Stimulated activated CD4-positive, alpha-beta T cell treated with anti-CD3 and anti-CD28 coated beads, Interleukin-2, amount 100 ng/mL, for 24 hours (primary cell): ENCODE results near the gene TEX14.

Experiments
- DNase-seq, 2 donors: peaks; one replicate each; pipeline ENCODE4 v3.0.0-alpha.2; 2020

TEX14 gene

GRCh38 chr17:58520843-58521430 lies 170.9 kb downstream of the TEX14 start:
- no peak for DNase-seq

GRCh38 chr17:58517928-58518609 lies 173.8 kb downstream of the TEX14 start:
- DNase-seq, result peak; percentile 99

DNA sequence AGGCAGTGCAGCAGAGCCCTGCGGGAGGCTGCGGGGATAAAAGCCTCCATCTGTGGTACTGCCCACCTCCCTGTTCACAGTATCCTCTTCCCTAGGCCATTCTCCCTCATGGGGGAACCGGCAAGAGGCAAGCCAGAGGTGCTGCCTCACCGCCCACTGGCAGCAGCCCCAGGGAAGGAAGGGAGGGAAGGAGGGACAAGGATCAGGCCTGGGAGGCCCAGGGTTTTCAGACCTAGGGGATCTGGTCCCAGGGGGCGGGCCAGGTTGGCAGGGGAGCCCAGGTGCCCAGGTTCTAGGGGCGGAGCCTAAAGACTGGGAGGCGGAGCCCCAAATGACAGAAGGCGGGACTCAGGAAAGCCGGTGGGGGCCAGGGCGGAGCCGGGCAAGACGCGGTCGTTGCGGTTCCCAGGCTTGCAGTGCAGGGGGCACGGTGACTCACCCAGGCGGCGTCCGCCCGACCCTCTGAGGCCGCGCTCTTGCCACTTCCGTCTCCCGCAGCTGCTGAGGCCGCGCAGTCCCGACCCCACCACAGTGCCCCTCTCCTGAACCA lies 174.4 kb downstream of the TEX14 start:
- DNase-seq, result no peak

DNA sequence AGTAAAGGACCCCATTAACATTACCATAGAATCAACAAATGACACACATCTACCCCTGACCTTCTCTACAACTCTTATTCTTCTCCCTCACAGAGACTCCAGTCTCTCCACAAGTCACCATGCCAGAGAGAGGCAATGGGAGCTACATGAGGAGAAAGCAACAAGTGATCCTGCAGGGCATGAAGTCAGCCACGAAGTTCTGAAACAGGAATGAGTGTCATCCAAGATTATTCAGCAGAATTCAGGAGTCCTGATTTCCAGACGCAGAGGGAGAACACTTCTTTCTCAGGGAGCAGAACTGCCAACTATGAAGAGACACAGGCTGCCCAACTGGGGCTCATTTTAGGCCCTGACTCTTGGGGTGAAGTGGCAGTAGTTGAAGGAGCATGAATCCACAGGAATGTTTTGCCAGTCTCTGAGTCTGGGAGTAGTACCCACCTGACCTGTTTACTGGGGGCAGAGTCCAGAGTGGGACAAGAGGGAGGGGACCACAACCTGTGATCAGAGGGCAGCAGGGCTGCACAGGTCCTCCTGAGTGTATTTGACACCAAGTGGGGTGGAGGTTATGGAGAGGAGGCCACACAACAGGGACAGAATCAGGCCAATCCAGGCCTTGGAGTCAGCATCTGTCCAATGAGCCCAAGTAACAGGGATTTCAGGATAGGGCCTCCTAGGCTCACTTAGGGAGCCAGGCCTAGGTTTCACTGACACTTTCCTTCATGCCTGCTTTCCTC lies 175.0 kb downstream of the TEX14 start:
- no peak for DNase-seq

DNA sequence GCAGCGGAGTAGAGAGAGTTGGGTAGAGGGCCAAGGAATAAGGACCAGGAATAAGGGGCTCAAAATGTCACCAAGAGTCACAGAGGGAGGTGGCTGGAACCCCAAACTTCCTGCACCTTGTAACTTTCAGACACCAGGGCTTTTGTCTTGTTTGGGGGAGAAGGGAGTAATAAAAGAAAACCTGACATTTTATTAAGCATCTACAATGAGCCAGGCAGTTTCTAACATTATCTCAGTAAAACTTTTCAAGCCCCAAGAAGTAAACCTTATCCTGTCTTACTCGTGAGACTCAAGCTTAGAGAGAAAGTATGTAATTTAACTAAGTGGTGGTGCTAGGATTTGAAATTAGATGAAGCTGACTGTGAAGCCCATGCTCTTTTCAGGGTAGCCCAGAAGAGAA lies 176.6 kb downstream of the TEX14 start:
- DNase-seq, result no peak

DNA sequence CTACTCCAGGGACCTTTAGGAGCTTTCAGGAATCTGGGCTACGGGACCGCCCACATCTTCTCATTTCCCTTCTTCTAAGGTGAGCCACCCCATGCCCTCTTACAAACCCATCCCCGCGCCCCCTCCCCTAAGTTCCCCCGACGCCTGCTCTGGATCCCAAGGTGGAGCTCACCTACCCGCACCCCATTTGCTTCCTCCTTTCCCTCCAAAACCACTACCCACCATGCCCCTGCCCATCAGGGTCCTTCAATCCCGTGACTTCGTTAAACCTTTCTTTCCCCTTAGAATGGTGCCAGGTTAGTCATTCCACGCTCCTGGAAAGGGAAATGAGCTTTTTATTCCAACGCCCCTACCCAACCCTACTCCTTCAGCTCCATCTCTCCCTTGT lies 177.1 kb downstream of the TEX14 start:
- no peak for DNase-seq

- peak; percentile 77 to 82 for DNase-seq
Measured at GRCh38 chr17:58513965-58514769, 177.7 kb downstream of the TEX14 start, which contains the start of gene MTMR4. MTMR4 (minus strand) TSS chr17:58514638; CDS start chr17:58514407, 231 bp downstream.

- DNase-seq, result peak; percentile 34 to 37
Measured at GRCh38 chr17:58513267-58513964, 178.4 kb downstream of the TEX14 start.

- DNase-seq, result no peak
Measured at GRCh38 chr17:58510075-58510474, 181.8 kb downstream of the TEX14 start.

DNA sequence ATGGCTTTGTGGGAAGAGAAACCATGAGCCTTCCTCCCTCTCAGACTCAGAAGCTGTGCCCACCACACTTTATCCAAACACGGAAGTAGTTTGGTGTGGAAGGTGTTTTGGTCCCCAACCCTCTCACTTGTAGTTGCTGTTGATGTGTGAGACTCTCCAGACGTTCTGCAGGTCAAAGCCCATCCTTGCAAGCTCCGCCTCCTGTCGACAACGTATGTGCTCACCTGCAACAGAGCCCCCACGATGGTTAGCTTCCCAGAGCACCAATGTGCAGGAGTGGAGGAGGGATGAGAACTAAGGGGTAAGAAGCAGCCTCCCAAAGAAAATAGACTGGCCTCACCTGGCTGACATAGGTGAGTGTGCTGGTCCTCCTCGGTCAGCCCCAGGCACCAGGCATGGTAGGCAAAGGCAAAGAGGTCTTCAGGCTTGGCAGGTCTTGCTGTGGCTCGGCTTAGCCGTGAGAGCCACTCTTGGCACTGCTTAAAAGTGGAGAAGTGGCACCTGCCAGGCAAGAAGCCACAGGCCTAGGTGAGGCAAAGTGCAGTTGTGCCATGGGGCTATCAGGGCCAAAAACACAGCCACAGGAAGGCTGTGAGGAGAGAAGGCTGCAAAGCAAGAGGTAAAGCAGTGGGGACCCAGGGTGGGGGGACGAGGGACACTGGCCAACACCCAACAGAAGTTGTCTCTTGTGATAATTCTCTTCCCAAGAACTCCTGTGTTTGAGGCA lies 183.3 kb downstream of the TEX14 start:
- DNase-seq, result no peak

GRCh38 chr17:58507123-58507634 lies 184.7 kb downstream of the TEX14 start:
- no peak for DNase-seq
